Measurements from ENCODE around the gene AKAP6.

AKAP6 gene

DNA sequence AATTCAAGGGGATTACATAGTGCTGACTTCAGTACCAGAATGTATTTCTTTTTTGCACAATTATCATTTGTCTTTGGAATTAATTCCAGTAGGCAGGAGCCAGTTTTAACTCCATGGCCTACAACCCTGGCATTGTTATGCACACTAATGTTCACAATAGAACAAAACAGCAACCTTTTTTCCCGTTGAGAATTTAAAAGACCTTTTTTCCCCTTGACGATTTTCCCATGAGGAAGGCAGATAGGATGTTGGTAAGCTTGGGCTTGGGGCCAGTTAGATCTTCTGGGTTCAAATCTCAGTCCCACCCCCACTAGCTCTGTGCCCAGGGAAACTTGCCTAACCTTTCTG, 13.7 kb downstream of the AKAP6 start:
- peak overlapping the region; percentile 52; the same call in 1 of the 2 replicates for H3K27ac ChIP-seq
- TF ChIP-seq, protein P1, sequence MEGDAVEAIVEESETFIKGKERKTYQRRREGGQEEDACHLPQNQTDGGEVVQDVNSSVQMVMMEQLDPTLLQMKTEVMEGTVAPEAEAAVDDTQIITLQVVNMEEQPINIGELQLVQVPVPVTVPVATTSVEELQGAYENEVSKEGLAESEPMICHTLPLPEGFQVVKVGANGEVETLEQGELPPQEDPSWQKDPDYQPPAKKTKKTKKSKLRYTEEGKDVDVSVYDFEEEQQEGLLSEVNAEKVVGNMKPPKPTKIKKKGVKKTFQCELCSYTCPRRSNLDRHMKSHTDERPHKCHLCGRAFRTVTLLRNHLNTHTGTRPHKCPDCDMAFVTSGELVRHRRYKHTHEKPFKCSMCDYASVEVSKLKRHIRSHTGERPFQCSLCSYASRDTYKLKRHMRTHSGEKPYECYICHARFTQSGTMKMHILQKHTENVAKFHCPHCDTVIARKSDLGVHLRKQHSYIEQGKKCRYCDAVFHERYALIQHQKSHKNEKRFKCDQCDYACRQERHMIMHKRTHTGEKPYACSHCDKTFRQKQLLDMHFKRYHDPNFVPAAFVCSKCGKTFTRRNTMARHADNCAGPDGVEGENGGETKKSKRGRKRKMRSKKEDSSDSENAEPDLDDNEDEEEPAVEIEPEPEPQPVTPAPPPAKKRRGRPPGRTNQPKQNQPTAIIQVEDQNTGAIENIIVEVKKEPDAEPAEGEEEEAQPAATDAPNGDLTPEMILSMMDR (conservative IDR thresholded peaks at IDR 0.05; ENCODE audit: low read depth): no peak
- CTCF ChIA-PET: no interaction called here
- no peak for DNase-seq (ENCODE audit: low spot score)
- POLR2A ChIA-PET (ENCODE audit: low non-redundant PET): no interaction called here

DNA sequence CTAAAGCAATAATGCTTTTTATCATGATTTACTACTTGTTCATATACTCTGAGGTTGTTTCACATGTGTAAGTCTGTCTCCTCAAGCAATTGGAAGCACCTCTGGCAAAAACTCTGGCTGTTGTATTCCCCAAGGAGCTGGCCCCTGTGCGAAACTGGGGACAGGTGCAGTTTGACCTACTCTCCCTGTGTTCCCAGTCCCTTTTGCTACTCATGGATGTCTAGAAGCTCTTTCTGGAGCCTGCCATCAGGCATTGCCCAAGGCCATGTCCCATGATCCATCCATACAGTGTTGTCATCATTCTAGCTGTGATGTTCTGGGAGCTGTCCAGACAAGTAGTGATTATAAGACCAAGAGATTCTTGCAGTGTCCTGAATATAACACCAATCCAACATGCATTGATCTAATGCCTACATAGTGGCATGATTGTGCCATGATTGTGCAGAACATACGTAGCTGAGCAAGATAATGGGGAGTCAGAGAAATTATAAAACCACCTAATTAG, 14.9 kb downstream of the AKAP6 start:
- TF ChIP-seq, protein P1 (conservative IDR thresholded peaks at IDR 0.05; ENCODE audit: low read depth): no peak
- POLR2A ChIA-PET (ENCODE audit: low non-redundant PET): interaction anchor here (0.6 kb wide), 1 partner anchor 9 kb away, joined by 3 read pairs; no protein-coding TSS in a partner anchor

DNA sequence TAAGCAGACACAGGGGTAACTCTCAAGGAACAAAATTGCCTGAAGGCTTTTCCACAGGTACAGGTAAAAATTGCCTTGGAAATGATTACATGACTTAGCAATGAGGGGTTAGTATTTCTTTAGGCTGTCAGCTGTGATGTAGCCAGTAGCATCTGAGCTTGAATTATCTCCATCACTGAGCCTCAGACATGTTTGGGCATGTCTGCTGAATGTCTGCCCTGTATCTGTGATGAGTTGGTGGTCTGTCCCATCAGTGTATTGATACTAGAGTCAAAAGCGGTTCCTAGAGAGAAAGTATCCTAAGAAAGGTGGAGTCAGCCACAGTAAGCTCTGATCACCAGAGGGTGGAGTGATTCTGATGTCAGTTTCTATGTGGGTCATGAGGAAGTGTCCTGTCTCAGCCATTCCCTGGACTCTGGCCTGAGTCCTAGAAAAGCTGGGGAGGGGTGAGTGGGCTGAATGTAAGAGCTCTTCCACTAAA, 16.3 kb downstream of the AKAP6 start:
- H3K27ac ChIP-seq: no peak overlapping the region
- ChIA-PET CTCF (no interaction called here), POLR2A (ENCODE audit: low non-redundant PET) (no interaction called here)
- TF ChIP-seq, protein P1 (conservative IDR thresholded peaks at IDR 0.05; ENCODE audit: low read depth): no peak
- no peak for DNase-seq (ENCODE audit: low spot score)

More for the DNA sequence above, 14.9 kb downstream of the AKAP6 start:
- H3K27ac ChIP-seq: no peak overlapping the region
- CTCF ChIA-PET: no interaction called here
- no peak for DNase-seq (ENCODE audit: low spot score)

DNA sequence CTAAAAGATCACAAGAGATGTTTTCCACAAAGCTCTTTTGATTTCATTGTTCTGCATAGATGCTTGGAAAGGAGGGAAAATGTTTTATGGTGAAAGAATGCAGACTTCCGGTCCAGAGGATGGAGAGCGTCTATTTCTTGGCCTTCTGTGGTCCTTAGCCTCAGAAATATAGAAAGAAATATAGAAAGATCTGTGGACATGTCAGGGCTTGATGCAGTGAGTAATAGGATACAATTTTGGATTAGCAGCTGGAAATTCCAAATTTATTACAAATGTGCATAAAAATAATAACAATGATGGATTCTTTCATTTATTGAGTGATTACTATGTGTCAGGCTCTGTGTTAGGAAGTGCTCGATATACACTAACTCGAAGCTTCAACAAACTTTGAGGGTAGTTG, 20.2 kb downstream of the AKAP6 start:
- no peak for DNase-seq (ENCODE audit: low spot score)
- POLR2A ChIA-PET (ENCODE audit: low non-redundant PET): no interaction called here

DNA sequence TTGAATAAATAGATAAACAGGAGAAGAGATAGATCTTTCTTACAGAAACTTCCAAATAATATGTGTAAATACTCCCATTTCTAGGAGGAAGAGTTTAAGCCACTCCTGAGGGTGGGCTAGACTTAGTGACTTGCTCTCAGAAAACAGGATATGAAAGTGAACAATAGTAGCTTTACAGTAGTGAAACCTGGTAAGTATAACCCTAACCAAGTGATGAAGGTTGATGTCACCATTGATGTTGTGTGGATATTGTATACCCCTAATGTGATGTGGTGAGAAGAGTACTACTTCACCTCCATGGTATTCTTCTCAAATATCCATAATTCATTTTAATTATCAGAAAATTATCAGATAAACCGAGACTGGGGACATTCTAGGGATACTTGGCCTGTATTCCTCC, 20.9 kb downstream of the AKAP6 start:
- H3K27ac ChIP-seq: no peak overlapping the region
- ChIA-PET CTCF (no interaction called here), POLR2A (ENCODE audit: low non-redundant PET) (no interaction called here)
- DNase-seq (ENCODE audit: low spot score): no peak
- TF ChIP-seq, protein P1 (conservative IDR thresholded peaks at IDR 0.05; ENCODE audit: low read depth): no peak

More for the DNA sequence above, 20.2 kb downstream of the AKAP6 start:
- CTCF ChIA-PET: interaction anchor here (0.7 kb wide), 1 partner anchor 135 kb away, joined by 5 read pairs; no protein-coding TSS in a partner anchor
- no peak overlapping the region for H3K27ac ChIP-seq
- TF ChIP-seq, protein P1 (conservative IDR thresholded peaks at IDR 0.05; ENCODE audit: low read depth): no peak

DNA sequence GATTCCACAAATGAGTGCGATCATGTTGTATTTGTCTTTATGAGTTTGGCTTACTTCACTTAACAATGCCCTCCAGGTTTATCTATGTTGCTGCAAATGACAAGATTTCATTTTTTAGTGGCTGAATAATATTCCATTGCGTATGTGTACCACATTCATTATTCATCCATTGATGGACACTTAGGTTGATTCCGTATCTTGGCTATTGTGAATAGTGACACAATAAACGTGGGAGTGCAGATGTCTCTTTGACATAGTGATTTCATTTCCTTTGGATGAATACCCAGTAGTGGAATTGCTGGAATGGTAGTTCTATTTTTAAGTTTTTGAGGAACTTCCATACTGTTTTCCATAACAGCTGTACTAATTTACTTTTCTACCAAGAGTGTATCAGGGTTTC, 23.5 kb downstream of the AKAP6 start:
- TF ChIP-seq, protein P1 (conservative IDR thresholded peaks at IDR 0.05; ENCODE audit: low read depth): no peak
- ChIA-PET CTCF (no interaction called here), POLR2A (ENCODE audit: low non-redundant PET) (interaction anchor here (0.6 to 0.7 kb wide), 2 partner anchors 9 kb away, joined by 3 read pairs; no protein-coding TSS in a partner anchor)
- H3K27ac ChIP-seq: no peak overlapping the region
- no peak for DNase-seq (ENCODE audit: low spot score)
